OCI-LY7 (cell line): ENCODE data around the gene THSD7A. TPM values are rescaled to one million over a fixed set of nuclear protein-coding genes. Genes with fewer than 3 reads are reported as not detected.

Source experiments
- BruUV-seq: library from RNA; stranded (reverse); fragments of 400-500 nt; replicated peaks from 2 replicates; lab custom pipeline; 2021; lab: Mats Ljungman, UMichigan
- CTCF ChIA-PET: fragments of 300-600 bp; sonication (Branson Sonifier 250); formaldehyde crosslinking; loops from one replicate; lab custom pipeline; 2022; ENCODE audit warnings: antibody characterized with exemption; ENCODE audit not compliant: unreplicated experiment; lab: Charles Lee
- POLR2A ChIA-PET: fragments of 300-600 bp; sonication (Branson Sonifier 250); formaldehyde crosslinking; loops from one replicate; lab custom pipeline; 2022; ENCODE audit warnings: antibody characterized with exemption; lab: Charles Lee
- DNase-seq: peaks from one replicate; pipeline ENCODE4 v3.0.0-alpha.2; 2015; ENCODE audit warnings: low spot score
- H2AFZ ChIP-seq: fragments of 200-600 bp; sonication (generic), shearing (Covaris generic); 2 replicates; pipeline ENCODE4 v1.6.1; 2014; ENCODE audit warnings: mild to moderate bottlenecking, antibody characterized with exemption, low read length, moderate library complexity
- H3K27ac ChIP-seq: fragments of 200-600 bp; sonication (generic); 2 replicates; pipeline ENCODE4 v1.5.1; 2014; ENCODE audit warnings: mixed run types, low read depth, mild to moderate bottlenecking, moderate library complexity, low read length, inconsistent platforms; ENCODE audit not compliant: poor library complexity, severe bottlenecking
- H3K36me3 ChIP-seq: fragments of 200-600 bp; sonication (generic); 2 replicates; pipeline ENCODE4 v1.6.1; 2014; ENCODE audit warnings: mild to moderate bottlenecking, antibody characterized with exemption, low read length, moderate library complexity, mixed read lengths; ENCODE audit not compliant: insufficient read depth
- H3K4me1 ChIP-seq: fragments of 200-600 bp; sonication (generic); 2 replicates; pipeline ENCODE4 v1.5.1; 2014; ENCODE audit warnings: mild to moderate bottlenecking, low read length; ENCODE audit not compliant: insufficient read depth, poor library complexity, severe bottlenecking
- H3K4me2 ChIP-seq: fragments of 200-600 bp; sonication (generic); 2 replicates; pipeline ENCODE4 v1.6.1; 2014; ENCODE audit warnings: mild to moderate bottlenecking, low read length
- H3K4me3 ChIP-seq: fragments of 200-600 bp; sonication (generic); 2 replicates; pipeline ENCODE4 v1.5.1; 2014; ENCODE audit warnings: mild to moderate bottlenecking, low read depth, low read length; ENCODE audit not compliant: poor library complexity, severe bottlenecking
- H3K79me2 ChIP-seq: fragments of 200-600 bp; sonication (generic); 2 replicates; pipeline ENCODE4 v1.6.1; 2016; ENCODE audit warnings: low read depth, mild to moderate bottlenecking, low read length, moderate library complexity, mixed read lengths; ENCODE audit not compliant: insufficient read depth
- H3K9me2 ChIP-seq: fragments of 200-600 bp; sonication (generic); 2 replicates; pipeline ENCODE4 v1.6.1; 2016; ENCODE audit warnings: mild to moderate bottlenecking, low read length, mixed read lengths; ENCODE audit not compliant: insufficient read depth
- H3K9me3 ChIP-seq: fragments of 200-600 bp; sonication (generic); 2 replicates; pipeline ENCODE4 v1.6.1; 2014; ENCODE audit warnings: mild to moderate bottlenecking, mixed run types, low read length, mixed read lengths
- H4K20me1 ChIP-seq: fragments of 200-600 bp; sonication (generic); 2 replicates; pipeline ENCODE4 v1.6.1; 2014; ENCODE audit warnings: mild to moderate bottlenecking, antibody characterized with exemption, low read length, moderate library complexity, mixed read lengths; ENCODE audit not compliant: insufficient read depth
- CTCF ChIP-seq: fragments of 200-600 bp; sonication (generic); conservative IDR thresholded peaks from 2 replicates; pipeline ENCODE4 v1.5.1; 2014; ENCODE audit warnings: mild to moderate bottlenecking, antibody characterized with exemption, low read length, moderate library complexity, mixed read lengths
- EZH2phosphoT487 ChIP-seq: fragments of 200-600 bp; sonication (generic); IDR thresholded peaks from 2 replicates; pipeline ENCODE4 v1.6.1; 2018; ENCODE audit warnings: low read depth, borderline replicate concordance, mild to moderate bottlenecking, mixed run types, antibody characterized with exemption, low read length, moderate library complexity, mixed read lengths
- intact Hi-C: fragments of 100-400 bp; cut with micrococcal nuclease; formaldehyde crosslinking; loops from one replicate; pipeline ENCODE4 v1.10.0; 2022; ENCODE audit not compliant: unreplicated experiment
- total RNA-seq, 2 experiments: library from RNA; depleted of rRNA in 1 of 2; stranded (reverse); fragments of >200 nt in 1 of 2; shearing (Covaris generic) in 1 of 2; gene quantifications; 2 replicates each; pipeline ENCODE4 v1.2.3, GENCODE V29; 2014 to 2022

Gene THSD7A
- total RNA-seq, 2 experiments from 2014 or later, result 0.13 TPM; not detected in 1

- Histone ChIP-seq H3K9me3 (no peaks in the 10 kb centered on the region), H3K9me2 (no peaks in the 10 kb centered on the region), H3K4me3 (no peak overlapping the region), H3K79me2 (no peaks in the 10 kb centered on the region), H3K4me2 (no peak overlapping the region), H4K20me1 (no peaks in the 10 kb centered on the region), H2AFZ (no peak overlapping the region), H3K36me3 (no peaks in the 10 kb centered on the region), H3K4me1 (no peaks in the 10 kb centered on the region), H3K27ac (no peak overlapping the region)
- TF ChIP-seq EZH2phosphoT487 (no peak), CTCF (no peak)
- no TSS peak for BruUV-seq
- DNase-seq, result no peak
- ChIA-PET POLR2A (interaction anchor here (0.5 to 1.0 kb wide), 2 partner anchors 18 to 407 kb away, joined by 3 to 5 read pairs; no protein-coding TSS in a partner anchor), CTCF (no interaction called here)
- intact Hi-C loops, result no loop called here
Measured at GRCh38 chr7:11593322-11593721, 238.7 kb downstream of the THSD7A start.

- Histone ChIP-seq H3K9me3 (no peaks in the 10 kb centered on the region), H2AFZ (no peak overlapping the region), H3K9me2 (no peaks in the 10 kb centered on the region), H3K79me2 (no peaks in the 10 kb centered on the region), H3K4me1 (no peaks in the 10 kb centered on the region), H3K36me3 (no peaks in the 10 kb centered on the region), H4K20me1 (no peaks in the 10 kb centered on the region), H3K27ac (no peak overlapping the region), H3K4me2 (no peak overlapping the region), H3K4me3 (no peak overlapping the region)
- TF ChIP-seq EZH2phosphoT487, result no peak
- no peak for TF ChIP-seq CTCF
- intact Hi-C loops, result no loop called here
- POLR2A ChIA-PET, result no interaction called here
- DNase-seq, result no peak
- no TSS peak for BruUV-seq
- CTCF ChIA-PET, result no interaction called here
Measured at GRCh38 chr7:11592699-11593098, 239.3 kb downstream of the THSD7A start.

- no peak overlapping the region for H3K4me2 ChIP-seq
- intact Hi-C loops, result no loop called here
- BruUV-seq, result no TSS peak
Measured at GRCh38 chr7:11591943-11592342, 240.1 kb downstream of the THSD7A start.

More at GRCh38 chr7:11591943-11592342, 240.1 kb downstream of the THSD7A start:
- Histone ChIP-seq H3K4me3 (no peak overlapping the region), H3K27ac (no peak overlapping the region), H3K9me3 (no peaks in the 10 kb centered on the region), H3K36me3 (no peaks in the 10 kb centered on the region), H4K20me1 (no peaks in the 10 kb centered on the region), H3K4me1 (no peaks in the 10 kb centered on the region), H2AFZ (no peak overlapping the region), H3K79me2 (no peaks in the 10 kb centered on the region), H3K9me2 (no peaks in the 10 kb centered on the region)
- ChIA-PET POLR2A (no interaction called here), CTCF (no interaction called here)
- no peak for DNase-seq
- TF ChIP-seq EZH2phosphoT487 (no peak), CTCF (no peak)
